Mesothelial cell of epicardium (in vitro differentiated cells): Measurements from ENCODE around the gene ABHD4. TPM values are rescaled to one million over a fixed set of nuclear protein-coding genes. Genes with fewer than 3 reads are reported as not detected.

Experiments used
- DNase-seq, 2 experiments: peaks; one replicate each; pipeline ENCODE4 v3.0.0; 2021; ENCODE audit warnings: low spot score in 2 of 2; ENCODE audit not compliant: unreplicated experiment in 2 of 2
- H3K27ac Mint-ChIP-seq: 2 replicates; pipeline ENCODE4 v1.8.0; 2021; ENCODE audit warnings: mixed read lengths
- H3K27me3 Mint-ChIP-seq: 2 replicates; pipeline ENCODE4 v1.8.0; 2021; ENCODE audit warnings: low read depth, mixed read lengths
- H3K36me3 Mint-ChIP-seq: 2 replicates; pipeline ENCODE4 v1.8.0; 2021; ENCODE audit warnings: mixed read lengths
- H3K4me1 Mint-ChIP-seq: 2 replicates; pipeline ENCODE4 v1.8.0; 2021; ENCODE audit warnings: mixed read lengths
- H3K4me3 Mint-ChIP-seq: 2 replicates; pipeline ENCODE4 v1.8.0; 2021; ENCODE audit warnings: mild to moderate bottlenecking, moderate library complexity, mixed read lengths
- H3K9me3 Mint-ChIP-seq: 2 replicates; pipeline ENCODE4 v1.8.0; 2021; ENCODE audit warnings: mixed read lengths
- total RNA-seq: library from RNA; stranded (reverse); gene quantifications from 3 replicates; pipeline ENCODE4 v1.2.1, GENCODE V29; 2021
- TF ChIP-seq, protein P1 (sequence below): fragments of 200-600 bp; sonication (generic); IDR thresholded peaks from one replicate; pipeline ENCODE4 v1.5.0; 2021; ENCODE audit warnings: antibody characterized with exemption; ENCODE audit not compliant: unreplicated experiment

ABHD4 gene
- total RNA-seq, 1 donor from 2014 or later, result 28.2 TPM

GRCh38 chr14:22570132-22570949 is 27.8 kb upstream of the ABHD4 start:
- Mint-ChIP-seq H3K36me3 (peaks cover 39% of the 10 kb centered on the region), H3K27me3 (no peaks in the 10 kb centered on the region), H3K4me3 (no peak overlapping the region), H3K27ac (peak overlapping the region; percentile 79), H3K9me3 (no peaks in the 10 kb centered on the region), H3K4me1 (peaks cover 11% of the 10 kb centered on the region)
- TF ChIP-seq, protein P1, sequence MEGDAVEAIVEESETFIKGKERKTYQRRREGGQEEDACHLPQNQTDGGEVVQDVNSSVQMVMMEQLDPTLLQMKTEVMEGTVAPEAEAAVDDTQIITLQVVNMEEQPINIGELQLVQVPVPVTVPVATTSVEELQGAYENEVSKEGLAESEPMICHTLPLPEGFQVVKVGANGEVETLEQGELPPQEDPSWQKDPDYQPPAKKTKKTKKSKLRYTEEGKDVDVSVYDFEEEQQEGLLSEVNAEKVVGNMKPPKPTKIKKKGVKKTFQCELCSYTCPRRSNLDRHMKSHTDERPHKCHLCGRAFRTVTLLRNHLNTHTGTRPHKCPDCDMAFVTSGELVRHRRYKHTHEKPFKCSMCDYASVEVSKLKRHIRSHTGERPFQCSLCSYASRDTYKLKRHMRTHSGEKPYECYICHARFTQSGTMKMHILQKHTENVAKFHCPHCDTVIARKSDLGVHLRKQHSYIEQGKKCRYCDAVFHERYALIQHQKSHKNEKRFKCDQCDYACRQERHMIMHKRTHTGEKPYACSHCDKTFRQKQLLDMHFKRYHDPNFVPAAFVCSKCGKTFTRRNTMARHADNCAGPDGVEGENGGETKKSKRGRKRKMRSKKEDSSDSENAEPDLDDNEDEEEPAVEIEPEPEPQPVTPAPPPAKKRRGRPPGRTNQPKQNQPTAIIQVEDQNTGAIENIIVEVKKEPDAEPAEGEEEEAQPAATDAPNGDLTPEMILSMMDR, result peak; percentile 95
- peak; percentile 63 to 82 for DNase-seq

DNA sequence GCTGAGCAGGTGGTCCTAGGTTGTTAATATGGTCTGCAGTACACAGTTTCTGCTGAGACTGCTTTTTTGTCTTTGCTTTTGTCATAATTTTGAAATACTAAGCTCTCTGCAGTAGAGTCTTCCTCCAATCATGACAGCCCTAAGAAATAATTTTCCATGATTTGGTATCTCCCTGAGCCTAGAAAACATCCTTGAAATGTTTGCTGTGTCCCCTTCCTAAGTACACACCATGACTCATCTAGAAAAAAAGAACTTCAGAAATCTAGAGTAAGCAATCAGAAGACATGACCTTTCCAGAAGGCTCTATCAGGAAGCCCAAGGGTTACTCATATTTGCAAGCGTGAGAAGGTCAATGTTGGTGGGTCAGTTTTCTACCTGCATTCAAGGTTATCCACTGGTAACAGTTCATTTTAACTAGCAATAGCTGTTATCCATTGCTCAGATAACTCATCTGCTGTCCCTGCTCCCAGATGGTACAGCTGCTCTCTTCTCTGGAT is 25.5 kb upstream of the ABHD4 start:
- no peaks in the 10 kb centered on the region for H3K9me3 Mint-ChIP-seq
- no peak for DNase-seq
- no peak overlapping the region for H3K4me3 Mint-ChIP-seq
- peaks cover 43% of the 10 kb centered on the region for H3K36me3 Mint-ChIP-seq
- no peaks in the 10 kb centered on the region for H3K27me3 Mint-ChIP-seq
- peak overlapping the region; percentile 87 for H3K27ac Mint-ChIP-seq
- TF ChIP-seq, protein P1, result no peak
- H3K4me1 Mint-ChIP-seq, result peaks cover 11% of the 10 kb centered on the region

DNA sequence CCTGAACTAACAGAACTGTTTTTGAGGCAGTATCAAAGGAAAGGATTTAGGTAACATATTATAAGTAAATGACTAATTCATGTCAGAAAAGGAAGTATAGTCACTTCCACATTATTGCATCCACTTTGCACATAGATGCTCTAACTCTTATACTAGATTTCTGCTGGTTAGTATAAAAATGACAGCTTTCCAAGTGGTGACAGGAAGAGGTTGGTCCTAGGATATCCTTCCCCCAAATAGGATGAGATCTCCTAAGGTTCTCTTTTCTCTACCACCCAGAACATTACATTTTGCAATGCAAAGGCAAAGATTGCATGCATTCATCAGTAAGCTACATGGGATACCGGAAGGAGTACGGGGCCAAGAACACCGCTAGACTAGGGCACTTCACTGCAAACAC is 24.3 kb upstream of the ABHD4 start:
- no peaks in the 10 kb centered on the region for H3K27me3 Mint-ChIP-seq
- no peak for DNase-seq
- H3K27ac Mint-ChIP-seq, result peak overlapping the region; percentile 22
- TF ChIP-seq, protein P1, result no peak
- H3K36me3 Mint-ChIP-seq, result peaks cover 38% of the 10 kb centered on the region
- no peaks in the 10 kb centered on the region for H3K9me3 Mint-ChIP-seq
- H3K4me3 Mint-ChIP-seq, result no peak overlapping the region
- H3K4me1 Mint-ChIP-seq, result peaks cover 11% of the 10 kb centered on the region

DNA sequence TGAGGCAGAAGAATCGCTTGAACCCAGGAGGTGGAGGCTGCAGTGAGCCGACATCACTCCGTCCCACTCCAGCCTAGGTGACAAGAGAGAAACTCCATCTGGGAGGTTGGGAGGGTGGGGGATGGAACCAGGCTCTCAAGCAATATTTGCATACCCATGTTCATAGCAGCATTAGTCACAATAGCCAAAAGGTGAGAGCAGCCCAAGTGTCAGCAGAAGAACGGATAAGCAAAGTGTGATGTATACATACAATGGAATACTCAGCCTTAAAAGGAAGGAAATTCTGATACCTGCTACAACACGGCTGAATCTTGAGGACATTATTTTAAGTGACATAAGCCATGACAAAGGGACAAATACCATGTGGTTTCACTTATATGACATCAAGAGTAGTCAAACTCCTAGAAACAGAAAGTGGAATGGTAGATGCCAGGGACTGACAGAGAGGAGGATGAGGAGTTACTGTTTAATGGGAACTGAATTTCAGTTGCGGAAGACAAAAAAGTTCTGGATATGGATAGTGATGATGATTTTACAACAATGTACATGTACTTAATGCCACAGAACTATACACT is 20.7 kb upstream of the ABHD4 start:
- no peaks in the 10 kb centered on the region for H3K9me3 Mint-ChIP-seq
- TF ChIP-seq, protein P1, result no peak
- no peak overlapping the region for H3K4me3 Mint-ChIP-seq
- peak overlapping the region; percentile 32 for H3K27ac Mint-ChIP-seq
- H3K27me3 Mint-ChIP-seq, result no peaks in the 10 kb centered on the region
- DNase-seq, result no peak
- H3K4me1 Mint-ChIP-seq, result peaks cover 3% of the 10 kb centered on the region
- H3K36me3 Mint-ChIP-seq, result peaks cover 29% of the 10 kb centered on the region

- no peak overlapping the region for H3K4me3 Mint-ChIP-seq
- TF ChIP-seq, protein P1, result no peak
- no peaks in the 10 kb centered on the region for H3K27me3 Mint-ChIP-seq
- no peaks in the 10 kb centered on the region for H3K9me3 Mint-ChIP-seq
- DNase-seq, result no peak
- H3K27ac Mint-ChIP-seq, result peak overlapping the region; percentile 60
- no peaks in the 10 kb centered on the region for H3K4me1 Mint-ChIP-seq
- peaks cover 13% of the 10 kb centered on the region for H3K36me3 Mint-ChIP-seq
These were observed 18.9 kb upstream of the ABHD4 start for GRCh38 chr14:22579236-22579635.
